Mucosa of descending colon (tissue), 3 donors: ENCODE measurements around the gene SMAD5. TPM values are rescaled to one million over a fixed set of nuclear protein-coding genes. Genes with fewer than 3 reads are reported as not detected.

Experiments
- ATAC-seq: fragments of 200-7000 bp; cut with Tn5 transposase; one replicate; pipeline ENCODE4 v1.9.1; 2020; ENCODE audit warnings: mild to moderate bottlenecking, moderate library complexity
- DNase-seq, 3 donors: peaks; one replicate each; pipeline ENCODE4 v3.0.0-alpha.2; 2020
- H3K36me3 ChIP-seq: fragments of 200-600 bp; one replicate; pipeline ENCODE4 v1.8.0; 2021; ENCODE audit warnings: low read depth, mild to moderate bottlenecking
- H3K4me1 ChIP-seq: fragments of 200-600 bp; one replicate; pipeline ENCODE4 v1.8.0; 2021; ENCODE audit warnings: low read depth, mild to moderate bottlenecking
- H3K4me3 ChIP-seq: fragments of 200-600 bp; one replicate; pipeline ENCODE4 v1.8.0; 2021; ENCODE audit warnings: mild to moderate bottlenecking
- H3K9me3 ChIP-seq: fragments of 200-600 bp; one replicate; pipeline ENCODE4 v1.8.0; 2021; ENCODE audit warnings: mild to moderate bottlenecking
- intact Hi-C, 2 donors: fragments of 100-400 bp; cut with DNase I in 1 of 2; cut with micrococcal nuclease in 1 of 2; formaldehyde crosslinking; loops; one replicate each; pipeline versions ENCODE4 v1.11.0 to v1.11.1; 2022; cut with DNase I, micrococcal nuclease
- total RNA-seq, 3 donors: library from RNA; stranded (reverse); fragmentation: NEBNext Ultra II Directional in 2 of 3; extraction: Animal tissue kit (Norgen Biotek cat#: 25700) in 2 of 3; gene quantifications; one replicate each; pipeline versions ENCODE4 v1.2.1 to v1.2.4, GENCODE V29; 2021 to 2023
- TF ChIP-seq, protein P1 (sequence below): fragments of 200-600 bp; IDR thresholded peaks from one replicate; pipeline ENCODE4 v1.8.0; 2022; ENCODE audit warnings: antibody characterized with exemption, mild to moderate bottlenecking
- donor health status: DM: no; HTN: no; CAD: no; lungs with moderate emphysema.
- donor health status: DM: no; HTN: no; CAD: no.
- donor health status: DM: no; HTN: yes; CAD: no.

The SMAD5 gene
- total RNA-seq, 3 donors from 2014 or later = 39.7 to 79.8 (median 42.0) TPM

DNA sequence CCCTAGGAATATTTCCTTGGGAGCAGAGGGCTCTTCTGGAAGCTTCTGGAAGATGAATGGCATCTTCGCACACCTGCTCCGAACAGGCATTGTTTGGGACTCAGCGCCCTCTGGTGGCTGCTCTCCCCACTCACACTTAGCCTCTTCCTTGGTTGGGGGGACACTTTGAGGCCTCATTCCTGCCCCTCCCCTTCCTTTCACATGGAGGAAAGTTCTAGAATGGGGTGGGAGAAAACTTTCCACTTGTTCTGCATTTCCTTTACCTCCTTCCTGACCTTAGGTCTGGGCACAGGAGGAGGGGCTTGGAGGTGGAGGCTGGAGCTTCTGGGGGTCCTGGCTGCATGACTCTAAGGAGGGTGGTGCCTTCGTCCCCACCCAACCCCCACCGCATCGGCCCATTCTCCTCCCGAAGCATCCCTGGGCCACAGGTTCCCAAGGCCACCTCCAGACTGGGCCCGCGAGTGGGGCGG lies 79.6 kb downstream of the SMAD5 start:
- peak; percentile 77 for ATAC-seq
- TF ChIP-seq, protein P1, sequence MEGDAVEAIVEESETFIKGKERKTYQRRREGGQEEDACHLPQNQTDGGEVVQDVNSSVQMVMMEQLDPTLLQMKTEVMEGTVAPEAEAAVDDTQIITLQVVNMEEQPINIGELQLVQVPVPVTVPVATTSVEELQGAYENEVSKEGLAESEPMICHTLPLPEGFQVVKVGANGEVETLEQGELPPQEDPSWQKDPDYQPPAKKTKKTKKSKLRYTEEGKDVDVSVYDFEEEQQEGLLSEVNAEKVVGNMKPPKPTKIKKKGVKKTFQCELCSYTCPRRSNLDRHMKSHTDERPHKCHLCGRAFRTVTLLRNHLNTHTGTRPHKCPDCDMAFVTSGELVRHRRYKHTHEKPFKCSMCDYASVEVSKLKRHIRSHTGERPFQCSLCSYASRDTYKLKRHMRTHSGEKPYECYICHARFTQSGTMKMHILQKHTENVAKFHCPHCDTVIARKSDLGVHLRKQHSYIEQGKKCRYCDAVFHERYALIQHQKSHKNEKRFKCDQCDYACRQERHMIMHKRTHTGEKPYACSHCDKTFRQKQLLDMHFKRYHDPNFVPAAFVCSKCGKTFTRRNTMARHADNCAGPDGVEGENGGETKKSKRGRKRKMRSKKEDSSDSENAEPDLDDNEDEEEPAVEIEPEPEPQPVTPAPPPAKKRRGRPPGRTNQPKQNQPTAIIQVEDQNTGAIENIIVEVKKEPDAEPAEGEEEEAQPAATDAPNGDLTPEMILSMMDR = peak; percentile 86
- peak in 2 of 3 donors; percentile 77 to 82 for DNase-seq
- no peaks in the 10 kb centered on the region for H3K36me3 ChIP-seq
- H3K4me1 ChIP-seq = no peaks in the 10 kb centered on the region
- H3K9me3 ChIP-seq = no peaks in the 10 kb centered on the region
- intact Hi-C loops = loop anchor here (1.0 to 5.0 kb wide), 3 partner anchors 265 to 325 kb away; no protein-coding TSS in a partner anchor
- no peak overlapping the region for H3K4me3 ChIP-seq

DNA sequence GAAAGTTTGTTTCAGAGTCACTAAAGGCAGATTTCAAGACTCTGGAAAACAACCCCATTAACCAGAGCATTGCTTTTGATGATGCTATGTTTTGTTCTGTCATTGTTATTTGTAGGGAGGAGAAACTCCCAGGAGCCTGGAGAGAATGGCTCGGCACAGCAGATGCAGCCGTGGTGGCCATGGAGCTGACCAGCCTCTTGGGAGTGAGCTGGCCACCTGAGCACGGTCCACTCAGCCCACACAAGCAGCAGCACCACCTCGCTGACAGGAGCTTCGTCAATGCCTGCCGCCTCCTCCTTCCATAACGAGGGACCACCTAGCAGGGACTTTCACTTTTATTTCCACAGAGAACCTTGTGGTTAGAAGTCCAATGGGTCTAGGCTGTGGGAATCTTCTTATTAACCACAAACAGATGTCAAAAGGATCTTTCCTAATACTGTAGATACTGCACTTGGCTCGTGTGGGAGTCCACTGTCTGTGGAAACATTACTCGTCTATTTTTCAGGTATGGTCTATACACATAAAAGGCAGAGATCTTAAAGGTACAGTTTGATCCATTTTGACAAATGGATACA lies 81.4 kb downstream of the SMAD5 start:
- no peak for DNase-seq

DNA sequence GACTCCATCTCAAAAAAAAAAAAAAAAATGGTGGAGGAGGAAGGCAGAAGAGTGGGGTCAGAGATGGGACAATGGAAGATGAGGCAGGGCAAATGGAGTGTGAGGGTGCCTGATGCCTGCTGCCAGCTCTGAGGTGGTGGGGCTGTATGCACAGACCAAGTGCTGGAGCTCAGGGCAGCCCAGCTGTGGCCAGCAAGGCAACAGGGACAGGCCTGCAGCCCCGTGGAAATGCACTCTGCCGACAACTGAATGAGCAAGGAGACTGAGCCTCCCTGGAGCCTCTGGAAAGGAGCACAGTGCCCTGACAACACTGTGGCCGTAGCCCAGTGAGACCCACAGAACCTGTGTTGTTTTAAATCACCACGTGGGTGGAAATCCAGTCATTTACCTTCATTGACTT lies 83.2 kb downstream of the SMAD5 start:
- no peak overlapping the region for H3K4me3 ChIP-seq
- no peak for DNase-seq
- H3K36me3 ChIP-seq = no peaks in the 10 kb centered on the region
- intact Hi-C loops = no loop called here
- TF ChIP-seq, protein P1 = no peak
- no peaks in the 10 kb centered on the region for H3K9me3 ChIP-seq
- H3K4me1 ChIP-seq = no peaks in the 10 kb centered on the region
- ATAC-seq = no peak

More for the DNA sequence above, 81.4 kb downstream of the SMAD5 start:
- Histone ChIP-seq H3K9me3 (no peaks in the 10 kb centered on the region), H3K4me3 (no peak overlapping the region), H3K36me3 (no peaks in the 10 kb centered on the region), H3K4me1 (no peaks in the 10 kb centered on the region)
- no peak for ATAC-seq
- intact Hi-C loops = loop anchor here in 1 of 2 donors (5.0 kb wide), 2 partner anchors 267 to 327 kb away; no protein-coding TSS in a partner anchor
- TF ChIP-seq, protein P1 = no peak

DNA sequence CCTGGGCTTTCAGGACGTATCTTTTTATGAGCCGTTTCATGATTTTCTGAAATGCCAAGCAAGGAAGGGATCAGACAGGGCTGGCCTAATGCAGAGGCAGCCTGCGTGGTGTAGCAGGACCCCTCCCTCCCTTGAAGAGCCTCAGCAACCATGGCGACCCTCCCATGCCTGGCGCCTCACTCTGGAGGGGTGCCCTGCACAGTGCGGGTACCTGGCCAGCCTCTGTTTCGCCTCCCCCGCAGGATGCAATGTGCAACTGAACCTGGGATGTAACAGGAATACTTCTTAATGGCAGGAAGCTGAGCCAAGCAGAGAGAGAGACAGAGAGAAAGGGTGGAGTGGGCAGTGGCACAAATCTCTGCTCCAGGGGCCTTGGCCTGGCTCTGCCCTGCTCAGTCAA lies 83.6 kb downstream of the SMAD5 start:
- intact Hi-C loops = no loop called here
- no peaks in the 10 kb centered on the region for H3K9me3 ChIP-seq
- TF ChIP-seq, protein P1 = no peak
- no peaks in the 10 kb centered on the region for H3K4me1 ChIP-seq
- no peaks in the 10 kb centered on the region for H3K36me3 ChIP-seq
- no peak for DNase-seq
- no peak overlapping the region for H3K4me3 ChIP-seq
- ATAC-seq = no peak

DNA sequence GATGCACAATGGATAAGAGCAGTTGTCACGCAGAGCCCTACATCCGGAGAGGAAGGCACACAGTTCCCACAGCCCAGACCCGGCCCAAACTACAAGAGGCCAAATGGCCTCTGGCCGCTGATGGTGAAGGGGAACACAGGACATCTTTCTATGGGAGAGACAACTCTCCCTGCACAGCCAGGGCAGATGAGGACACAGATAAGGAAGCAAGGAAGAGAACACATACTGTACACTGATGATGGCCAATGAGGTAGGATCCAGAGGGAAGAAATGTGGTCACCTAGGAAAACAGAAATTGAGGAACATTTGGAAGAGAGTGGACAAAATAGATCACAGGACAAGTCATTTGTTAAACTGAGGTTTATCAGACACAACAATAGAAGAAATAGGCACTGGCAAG lies 88.7 kb downstream of the SMAD5 start:
- H3K4me3 ChIP-seq = no peak overlapping the region
- no peaks in the 10 kb centered on the region for H3K9me3 ChIP-seq
- intact Hi-C loops = no loop called here
- H3K36me3 ChIP-seq = no peaks in the 10 kb centered on the region
- TF ChIP-seq, protein P1 = no peak
- DNase-seq (no peak), ATAC-seq (no peak)
- H3K4me1 ChIP-seq = no peaks in the 10 kb centered on the region
